ENCODE data around the gene RNU6-8. TPM values are rescaled to one million over a fixed set of nuclear protein-coding genes. Genes with fewer than 3 reads are reported as not detected.

Gene RNU6-8
- total RNA-seq, 4 donors from 2014 or later = not detected

DNA sequence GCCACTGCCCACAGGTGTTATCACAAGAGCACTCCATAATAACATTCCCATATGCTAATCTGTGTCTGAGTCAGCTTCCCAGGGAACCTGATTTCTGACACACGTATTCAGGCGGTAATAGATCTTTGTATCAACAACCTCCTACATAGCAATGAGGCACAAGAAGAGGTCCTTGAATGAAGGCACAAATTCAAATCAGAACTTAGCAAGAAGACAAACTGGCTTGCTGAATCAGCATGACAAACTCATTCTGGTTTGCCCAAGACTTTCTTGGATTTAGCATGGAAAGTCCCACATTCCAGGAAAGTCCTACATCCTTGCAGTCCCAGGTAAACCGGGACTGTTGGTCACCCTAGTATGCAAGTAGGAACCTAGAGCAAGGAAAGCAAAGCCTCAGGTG lies 35.2 kb downstream of the RNU6-8 start:
- TF ChIP-seq, protein P1, sequence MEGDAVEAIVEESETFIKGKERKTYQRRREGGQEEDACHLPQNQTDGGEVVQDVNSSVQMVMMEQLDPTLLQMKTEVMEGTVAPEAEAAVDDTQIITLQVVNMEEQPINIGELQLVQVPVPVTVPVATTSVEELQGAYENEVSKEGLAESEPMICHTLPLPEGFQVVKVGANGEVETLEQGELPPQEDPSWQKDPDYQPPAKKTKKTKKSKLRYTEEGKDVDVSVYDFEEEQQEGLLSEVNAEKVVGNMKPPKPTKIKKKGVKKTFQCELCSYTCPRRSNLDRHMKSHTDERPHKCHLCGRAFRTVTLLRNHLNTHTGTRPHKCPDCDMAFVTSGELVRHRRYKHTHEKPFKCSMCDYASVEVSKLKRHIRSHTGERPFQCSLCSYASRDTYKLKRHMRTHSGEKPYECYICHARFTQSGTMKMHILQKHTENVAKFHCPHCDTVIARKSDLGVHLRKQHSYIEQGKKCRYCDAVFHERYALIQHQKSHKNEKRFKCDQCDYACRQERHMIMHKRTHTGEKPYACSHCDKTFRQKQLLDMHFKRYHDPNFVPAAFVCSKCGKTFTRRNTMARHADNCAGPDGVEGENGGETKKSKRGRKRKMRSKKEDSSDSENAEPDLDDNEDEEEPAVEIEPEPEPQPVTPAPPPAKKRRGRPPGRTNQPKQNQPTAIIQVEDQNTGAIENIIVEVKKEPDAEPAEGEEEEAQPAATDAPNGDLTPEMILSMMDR (IDR thresholded peaks at IDR 0.05) = no peak
- 62 to 71% methylated on average over 3 of the region's 3 CpGs for WGBS, 2 donors

DNA sequence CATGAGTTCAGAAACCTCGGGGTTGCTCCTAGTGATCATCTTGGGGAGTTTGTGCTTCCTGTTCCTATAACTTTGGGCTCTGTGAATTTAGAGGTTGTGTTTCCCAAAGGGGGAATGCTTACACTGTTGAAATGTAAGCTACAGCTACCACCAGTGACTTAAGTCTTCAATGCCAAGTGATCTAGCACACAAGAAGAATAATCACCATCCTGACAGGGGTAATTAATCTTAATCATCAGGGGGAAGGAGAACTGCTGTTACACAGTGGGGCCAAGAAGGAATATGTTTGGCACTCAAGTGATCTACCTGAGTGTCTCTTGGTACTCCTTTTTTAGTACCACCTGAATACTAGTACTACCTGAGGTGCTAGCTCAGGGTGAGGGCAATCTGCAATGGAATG lies 36.1 kb downstream of the RNU6-8 start:
- TF ChIP-seq, protein P1 (IDR thresholded peaks at IDR 0.05) = no peak
- no peak for TF ChIP-seq POLR2A (IDR thresholded peaks at IDR 0.05)
- H3K4me3 ChIP-seq (ENCODE audit: low read depth, poor library complexity, severe bottlenecking) = no peak overlapping the region
- no peak for DNase-seq (ENCODE audit: low spot score in 2 of 2)
- WGBS, 2 donors = 90 to 96% methylated on average over 1 of the region's 1 CpG
- intact Hi-C loops (cut with DNase I; ENCODE audit: low total_unique reads) = no loop called here

More for the DNA sequence above, 35.2 kb downstream of the RNU6-8 start:
- no peak for DNase-seq (ENCODE audit: low spot score in 2 of 2)
- H3K4me3 ChIP-seq (ENCODE audit: low read depth, poor library complexity, severe bottlenecking) = no peak overlapping the region
- intact Hi-C loops (cut with DNase I; ENCODE audit: low total_unique reads) = no loop called here

DNA sequence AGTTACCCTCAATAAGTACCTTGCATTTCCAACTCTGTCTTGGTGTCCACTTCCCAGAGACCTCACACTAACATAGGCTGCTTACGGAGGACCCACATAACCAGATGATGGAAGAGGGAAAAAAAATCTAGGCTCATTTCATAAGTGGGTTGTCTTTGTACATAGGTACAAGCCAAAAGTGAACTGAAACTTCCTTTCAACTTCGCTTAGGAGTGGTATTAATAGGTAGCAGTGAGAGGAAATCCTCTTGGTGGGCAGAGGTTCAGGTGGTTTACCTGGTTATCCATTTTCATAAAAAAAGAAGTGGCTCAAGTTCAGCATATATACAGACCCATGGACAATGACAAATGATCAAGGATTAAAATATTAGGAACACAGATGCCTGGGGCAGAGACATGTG lies 37.0 kb downstream of the RNU6-8 start:
- no peak for DNase-seq (ENCODE audit: low spot score in 2 of 2)
- intact Hi-C loops (cut with DNase I; ENCODE audit: low total_unique reads) = no loop called here
- H3K4me3 ChIP-seq (ENCODE audit: low read depth, poor library complexity, severe bottlenecking) = no peak overlapping the region
- TF ChIP-seq POLR2A (IDR thresholded peaks at IDR 0.05) = no peak
- WGBS, 2 donors = 87 to 96% methylated on average over 2 of the region's 2 CpGs

Other genes with a start within 250 kb of the RNU6-8 start
- 10 to 100 TPM; 86.4 to 97.5 (median 95.2) TPM for gene ARHGAP5, start 126.0 kb downstream of the RNU6-8 start, total RNA-seq
- not detected for gene RNU6-7, start 1.2 kb downstream of the RNU6-8 start, total RNA-seq
- 10 to 100 TPM in 1 of 4 donors, 1 to 10 TPM in 3; 2.3 to 13.3 (median 3.6) TPM for gene AKAP6, start 126.0 kb upstream of the RNU6-8 start, total RNA-seq

All from lower leg skin (tissue), 4 donors.